Stimulated activated CD4-positive, alpha-beta T cell treated with anti-CD3 and anti-CD28 coated beads, Interleukin-15, amount 100 ng/mL, for 1 hour (primary cell): Measurements from ENCODE around the gene STXBP4.

Experiments
- DNase-seq, 2 donors: peaks; one replicate each; pipeline ENCODE4 v3.0.0-alpha.2; 2020; ENCODE audit warnings: low read depth in 1 of 2, low spot score in 1 of 2

The STXBP4 gene

GRCh38 chr17:54969658-54970572, 1.4 kb downstream of the STXBP4 start:
- no peak for DNase-seq

GRCh38 chr17:54971147-54971546, 2.6 kb downstream of the STXBP4 start:
- no peak for DNase-seq

- DNase-seq = no peak
Observed at GRCh38 chr17:54971901-54972300, 3.3 kb downstream of the STXBP4 start.

- DNase-seq = no peak
Observed at GRCh38 chr17:54972406-54973138, 4.0 kb downstream of the STXBP4 start.

GRCh38 chr17:54974759-54975158, 6.2 kb downstream of the STXBP4 start:
- no peak for DNase-seq

- DNase-seq = no peak
Observed at GRCh38 chr17:54976316-54976715, 7.8 kb downstream of the STXBP4 start.

- DNase-seq = no peak
Observed at GRCh38 chr17:54977744-54978143, 9.2 kb downstream of the STXBP4 start.

- no peak for DNase-seq
Observed at GRCh38 chr17:54979657-54980056, 11.1 kb downstream of the STXBP4 start.

- no peak for DNase-seq
Observed at GRCh38 chr17:54980375-54980774, 11.8 kb downstream of the STXBP4 start.

- no peak for DNase-seq
Observed at GRCh38 chr17:54982399-54982798, 13.8 kb downstream of the STXBP4 start.

- DNase-seq = no peak
Observed at GRCh38 chr17:54983260-54983659, 14.7 kb downstream of the STXBP4 start.

GRCh38 chr17:54985476-54985875, 16.9 kb downstream of the STXBP4 start:
- no peak for DNase-seq

GRCh38 chr17:54990118-54990517, 21.6 kb downstream of the STXBP4 start:
- no peak for DNase-seq

- DNase-seq = no peak
Observed at GRCh38 chr17:54991567-54991966, 23.0 kb downstream of the STXBP4 start.

- DNase-seq = no peak
Observed at GRCh38 chr17:54992797-54993639, 24.5 kb downstream of the STXBP4 start.

- DNase-seq = no peak
Observed at GRCh38 chr17:54996441-54996840, 27.9 kb downstream of the STXBP4 start.

GRCh38 chr17:55002458-55002857, 33.9 kb downstream of the STXBP4 start:
- DNase-seq = no peak

GRCh38 chr17:55004484-55004883, 35.9 kb downstream of the STXBP4 start:
- DNase-seq = no peak

- no peak for DNase-seq
Observed at GRCh38 chr17:55005520-55005919, 37.0 kb downstream of the STXBP4 start.

- no peak for DNase-seq
Observed at GRCh38 chr17:55023626-55024025, 55.1 kb downstream of the STXBP4 start.

GRCh38 chr17:55037828-55038227, 69.3 kb downstream of the STXBP4 start:
- DNase-seq = no peak
